Cerebellar nuclear complex (tissue), 1 donor: ENCODE data around the gene PCTP.

ENCODE experiments used
- DNase-seq, 2 experiments: peaks; one replicate each; lab custom pipeline; 2025; lab: John Stamatoyannopoulos, UW

The PCTP gene

GRCh38 chr17:55757659-55758058, 6.8 kb downstream of the PCTP start:
- no peak for DNase-seq

- no peak for DNase-seq
Observed at GRCh38 chr17:55758171-55758570, 7.3 kb downstream of the PCTP start.

GRCh38 chr17:55760643-55761355, 9.9 kb downstream of the PCTP start:
- DNase-seq: no peak

- no peak for DNase-seq
Observed at GRCh38 chr17:55762086-55762858, 11.4 kb downstream of the PCTP start.

- no peak for DNase-seq
Observed at GRCh38 chr17:55763856-55764255, 13.0 kb downstream of the PCTP start.

GRCh38 chr17:55764610-55765009, 13.8 kb downstream of the PCTP start:
- DNase-seq: no peak

GRCh38 chr17:55765472-55765871, 14.6 kb downstream of the PCTP start:
- DNase-seq: no peak

- no peak for DNase-seq
Observed at GRCh38 chr17:55768936-55769624, 18.2 kb downstream of the PCTP start.

GRCh38 chr17:55769625-55770000, 18.8 kb downstream of the PCTP start:
- no peak for DNase-seq

GRCh38 chr17:55770196-55770870, 19.5 kb downstream of the PCTP start:
- no peak for DNase-seq

- DNase-seq: no peak
Observed at GRCh38 chr17:55772086-55772485, 21.2 kb downstream of the PCTP start.

- no peak for DNase-seq
Observed at GRCh38 chr17:55773671-55774070, 22.8 kb downstream of the PCTP start.

GRCh38 chr17:55774846-55775271, 24.0 kb downstream of the PCTP start:
- no peak for DNase-seq

GRCh38 chr17:55776271-55776670, 25.4 kb downstream of the PCTP start:
- DNase-seq: no peak

GRCh38 chr17:55777471-55777971, 26.7 kb downstream of the PCTP start:
- no peak for DNase-seq

GRCh38 chr17:55778389-55779118, 27.7 kb downstream of the PCTP start:
- DNase-seq: no peak

GRCh38 chr17:55783684-55784245, 32.9 kb downstream of the PCTP start:
- DNase-seq: no peak

GRCh38 chr17:55784666-55785065, 33.8 kb downstream of the PCTP start:
- DNase-seq: no peak

- no peak for DNase-seq
Observed at GRCh38 chr17:55785181-55785580, 34.3 kb downstream of the PCTP start.

- DNase-seq: no peak
Observed at GRCh38 chr17:55793272-55793671, 42.4 kb downstream of the PCTP start.
